GM12865 (cell line): ENCODE results near the gene OAF.

ENCODE experiments used
- DNase-seq: peaks from one replicate; pipeline ENCODE4 v3.0.0; 2010; ENCODE audit warnings: low read depth
- H3K4me3 ChIP-seq: 2 replicates; pipeline ENCODE4 v1.5.1; 2011; ENCODE audit warnings: mild to moderate bottlenecking, low read depth, low read length, control low read depth
- TF ChIP-seq, protein P1 (sequence below): IDR thresholded peaks from 2 replicates; pipeline ENCODE4 v1.5.1; 2011; ENCODE audit warnings: low read length, control low read depth, low read depth, inconsistent platforms; ENCODE audit not compliant: insufficient read depth; ENCODE audit errors: missing control alignments

The OAF gene

DNA sequence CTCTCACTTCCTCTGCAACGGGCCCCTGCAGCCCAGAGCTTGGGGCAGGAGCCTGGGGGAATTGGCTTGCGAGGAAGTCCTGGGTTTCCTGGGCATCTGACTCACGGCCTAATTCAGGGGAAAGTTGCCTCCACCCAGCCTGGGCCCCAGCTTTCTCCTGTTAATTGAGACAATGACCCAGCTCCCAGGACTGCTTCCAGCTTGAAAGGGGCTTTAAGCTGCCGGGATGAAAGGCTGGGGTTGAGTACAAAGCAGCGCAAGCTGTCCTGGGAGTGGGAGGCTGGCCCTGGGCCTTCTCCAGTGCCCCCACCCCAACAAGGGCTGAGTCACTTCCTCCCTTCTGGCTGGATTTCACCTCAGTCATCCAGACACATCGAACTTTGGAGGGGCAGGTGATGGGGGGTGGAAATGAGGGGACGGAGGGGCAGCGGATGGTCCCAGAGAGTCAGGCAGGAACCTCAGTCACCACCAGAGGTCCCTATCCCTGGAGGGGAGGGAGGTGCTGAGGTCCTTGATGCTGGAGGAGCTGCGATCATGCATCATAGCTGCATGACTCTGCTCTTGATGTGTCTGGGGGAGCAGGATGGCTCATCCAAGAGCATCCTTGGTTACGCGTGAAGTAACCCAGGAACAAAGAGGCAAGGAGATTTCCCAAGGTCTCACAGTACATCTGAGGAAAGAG lies 30.1 kb upstream of the OAF start:
- TF ChIP-seq, protein P1, sequence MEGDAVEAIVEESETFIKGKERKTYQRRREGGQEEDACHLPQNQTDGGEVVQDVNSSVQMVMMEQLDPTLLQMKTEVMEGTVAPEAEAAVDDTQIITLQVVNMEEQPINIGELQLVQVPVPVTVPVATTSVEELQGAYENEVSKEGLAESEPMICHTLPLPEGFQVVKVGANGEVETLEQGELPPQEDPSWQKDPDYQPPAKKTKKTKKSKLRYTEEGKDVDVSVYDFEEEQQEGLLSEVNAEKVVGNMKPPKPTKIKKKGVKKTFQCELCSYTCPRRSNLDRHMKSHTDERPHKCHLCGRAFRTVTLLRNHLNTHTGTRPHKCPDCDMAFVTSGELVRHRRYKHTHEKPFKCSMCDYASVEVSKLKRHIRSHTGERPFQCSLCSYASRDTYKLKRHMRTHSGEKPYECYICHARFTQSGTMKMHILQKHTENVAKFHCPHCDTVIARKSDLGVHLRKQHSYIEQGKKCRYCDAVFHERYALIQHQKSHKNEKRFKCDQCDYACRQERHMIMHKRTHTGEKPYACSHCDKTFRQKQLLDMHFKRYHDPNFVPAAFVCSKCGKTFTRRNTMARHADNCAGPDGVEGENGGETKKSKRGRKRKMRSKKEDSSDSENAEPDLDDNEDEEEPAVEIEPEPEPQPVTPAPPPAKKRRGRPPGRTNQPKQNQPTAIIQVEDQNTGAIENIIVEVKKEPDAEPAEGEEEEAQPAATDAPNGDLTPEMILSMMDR, result no peak
- DNase-seq, result no peak
- H3K4me3 ChIP-seq, result no peak overlapping the region

DNA sequence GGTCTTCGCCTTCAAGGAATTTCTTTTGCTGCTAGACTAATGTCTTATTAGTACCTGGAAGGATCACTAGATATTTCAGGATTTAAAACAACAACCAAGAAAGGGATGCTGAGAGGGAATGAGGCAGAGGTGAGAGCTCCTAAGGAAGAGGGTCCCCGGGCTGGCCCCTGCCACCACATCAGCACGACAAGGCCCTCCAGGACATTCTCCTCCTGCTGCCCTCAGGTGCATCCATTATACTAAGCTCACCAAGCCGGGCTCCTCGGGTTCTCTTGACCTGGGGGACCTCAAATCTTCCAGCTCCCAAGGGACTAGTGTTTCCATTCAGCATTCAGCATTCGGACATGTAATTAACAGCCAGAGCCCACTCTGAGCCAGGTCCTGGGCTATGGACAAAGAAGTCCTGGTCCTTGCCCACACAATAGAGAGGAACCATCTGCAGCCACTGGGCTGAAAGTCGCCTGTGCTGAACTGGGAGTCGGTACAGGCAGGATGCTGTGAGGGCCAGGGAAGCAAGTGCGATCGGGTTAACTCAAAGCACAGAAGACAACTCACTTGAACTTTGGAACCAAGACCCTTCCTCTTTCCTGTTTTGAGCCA lies 29.4 kb upstream of the OAF start:
- H3K4me3 ChIP-seq, result no peak overlapping the region
- TF ChIP-seq, protein P1, result no peak
- no peak for DNase-seq

DNA sequence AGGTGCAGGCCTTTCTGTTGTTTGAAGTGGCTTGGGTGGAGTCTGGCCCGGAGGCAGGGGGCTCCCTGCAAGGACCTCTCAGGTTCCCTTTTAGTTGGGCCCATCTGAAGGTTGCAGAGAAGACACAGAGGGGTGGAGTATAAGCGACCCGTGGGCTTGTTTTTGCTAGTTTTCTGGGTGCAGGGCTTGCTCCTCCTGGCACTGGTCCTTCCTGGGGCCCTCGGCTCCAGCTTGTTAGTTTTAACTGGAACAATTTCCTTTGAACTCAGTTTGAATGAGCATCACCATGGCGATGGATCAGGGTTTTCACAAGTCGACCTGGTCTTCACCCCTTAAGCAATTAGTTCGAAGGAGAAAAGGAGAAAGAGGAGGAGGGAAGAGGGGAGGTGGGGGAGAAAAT lies 28.5 kb upstream of the OAF start:
- no peak overlapping the region for H3K4me3 ChIP-seq
- DNase-seq, result no peak
- TF ChIP-seq, protein P1, result no peak

DNA sequence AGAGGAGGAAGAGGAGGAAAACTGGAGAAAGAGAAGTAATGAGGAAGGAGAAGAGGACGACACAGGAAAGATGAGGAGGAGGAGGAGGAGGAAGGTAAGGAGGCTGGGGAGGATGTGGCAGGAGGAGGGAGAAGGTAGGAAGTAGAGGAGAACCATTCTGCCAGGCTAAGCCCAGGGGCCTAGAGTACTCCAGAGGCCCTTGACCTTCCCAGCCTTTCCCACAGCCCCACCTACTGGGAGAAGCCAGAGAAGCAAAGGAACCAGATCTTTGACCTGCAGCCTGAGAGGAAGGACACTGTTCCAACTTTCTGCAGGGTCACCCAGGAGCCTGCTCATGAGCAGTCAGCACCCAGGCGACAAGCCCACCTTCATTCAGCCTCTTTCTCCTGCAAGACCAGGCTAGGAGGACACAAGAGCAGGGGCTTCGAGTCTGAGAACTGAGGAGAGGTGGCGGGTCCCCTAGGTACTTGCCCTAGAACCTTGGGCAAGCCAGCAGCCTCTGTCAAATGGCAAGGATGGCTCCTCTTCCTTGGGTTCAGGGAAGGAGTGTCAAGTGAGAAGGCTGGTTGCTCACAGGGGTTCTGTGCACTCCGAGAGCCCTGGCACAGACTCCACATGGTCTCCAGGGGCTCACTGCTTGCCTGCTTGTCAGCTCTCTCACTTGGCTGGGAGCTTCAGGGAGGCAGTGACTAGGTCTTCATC lies 27.9 kb upstream of the OAF start:
- DNase-seq, result no peak
- TF ChIP-seq, protein P1, result no peak
- H3K4me3 ChIP-seq, result no peak overlapping the region

DNA sequence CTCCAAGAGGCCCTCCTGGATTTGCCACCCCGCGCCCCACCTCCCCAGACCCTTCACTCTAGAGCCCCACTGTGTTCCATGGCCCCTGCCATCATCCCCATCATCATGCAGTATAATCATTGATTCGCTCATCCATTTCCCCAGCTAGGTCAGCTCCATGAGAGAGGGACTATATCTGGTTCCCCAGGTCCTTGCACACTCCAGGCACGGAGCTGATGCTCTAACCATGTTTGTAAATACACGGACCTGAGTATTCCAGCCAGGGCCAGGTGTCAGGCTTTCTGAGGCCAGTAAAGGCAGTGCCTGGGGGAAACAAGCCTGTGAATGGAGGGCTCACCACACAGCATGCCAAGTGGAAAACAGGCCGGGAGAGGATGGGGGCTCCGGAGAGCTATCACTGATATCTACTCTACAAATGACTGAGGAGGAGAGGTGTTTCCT lies 27.1 kb upstream of the OAF start:
- TF ChIP-seq, protein P1, result no peak
- DNase-seq, result no peak
- no peak overlapping the region for H3K4me3 ChIP-seq

DNA sequence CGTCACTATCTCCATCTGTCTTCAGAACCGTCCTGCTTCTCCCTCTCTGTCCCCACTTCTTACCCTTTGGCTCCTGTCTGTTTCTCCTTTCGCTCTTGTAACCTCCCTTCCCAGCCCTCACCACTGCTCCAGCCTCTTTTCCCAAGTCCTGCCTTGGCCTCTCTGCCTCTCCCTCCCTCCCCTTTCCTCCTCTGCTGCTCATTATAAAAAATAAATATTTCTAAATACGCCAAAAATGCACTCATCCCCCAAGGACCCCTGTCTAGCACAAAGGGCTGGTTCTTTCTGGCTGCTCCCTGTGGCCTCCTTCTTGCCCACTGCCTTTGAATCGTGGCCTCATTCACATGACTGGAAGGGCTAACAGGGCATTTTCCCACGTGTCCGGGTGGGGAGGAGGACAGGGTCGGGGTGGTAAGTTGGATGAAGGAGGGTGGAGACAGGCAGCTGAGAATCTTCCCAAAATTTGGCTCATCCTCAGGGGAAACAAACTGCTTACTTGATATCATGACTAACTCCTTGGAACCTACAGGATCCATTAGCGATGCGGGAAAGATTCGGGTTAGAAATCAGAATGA lies 26.4 kb upstream of the OAF start:
- no peak overlapping the region for H3K4me3 ChIP-seq
- TF ChIP-seq, protein P1, result no peak
- no peak for DNase-seq
